Measurements from ENCODE around the gene NCOA5.

The NCOA5 gene

DNA sequence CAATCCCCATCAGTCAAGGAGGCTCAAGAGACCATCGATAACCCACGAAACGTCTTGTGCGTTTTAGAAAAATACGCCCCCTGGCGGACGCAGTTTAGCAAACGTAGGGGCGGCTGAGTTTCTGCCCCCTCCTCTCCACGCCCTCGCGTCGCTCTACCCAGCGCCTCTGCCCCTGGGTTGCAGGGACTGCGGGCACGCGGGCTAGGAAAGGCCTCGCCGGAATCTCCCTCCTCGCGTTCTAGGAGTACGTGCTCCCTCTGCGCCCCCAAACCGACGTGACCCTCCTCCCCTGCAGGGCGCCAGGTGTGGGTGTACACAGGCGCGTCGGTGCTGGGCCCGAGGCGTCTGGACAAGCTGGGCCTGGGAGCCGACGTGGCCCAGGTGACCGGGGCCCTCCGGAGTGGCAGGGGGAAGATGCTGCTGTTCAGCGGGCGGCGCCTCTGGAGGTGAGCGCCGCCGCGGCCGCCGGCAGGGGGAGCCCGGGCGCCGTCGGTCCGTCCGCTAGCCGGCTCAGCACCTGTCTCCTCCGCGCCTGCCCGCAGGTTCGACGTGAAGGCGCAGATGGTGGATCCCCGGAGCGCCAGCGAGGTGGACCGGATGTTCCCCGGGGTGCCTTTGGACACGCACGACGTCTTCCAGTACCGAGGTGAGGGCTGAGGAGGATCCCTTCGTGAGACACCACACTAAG is 75.8 kb downstream of the NCOA5 start:
- peak; percentile 22 for DNase-seq (ENCODE audit: low read depth)

DNA sequence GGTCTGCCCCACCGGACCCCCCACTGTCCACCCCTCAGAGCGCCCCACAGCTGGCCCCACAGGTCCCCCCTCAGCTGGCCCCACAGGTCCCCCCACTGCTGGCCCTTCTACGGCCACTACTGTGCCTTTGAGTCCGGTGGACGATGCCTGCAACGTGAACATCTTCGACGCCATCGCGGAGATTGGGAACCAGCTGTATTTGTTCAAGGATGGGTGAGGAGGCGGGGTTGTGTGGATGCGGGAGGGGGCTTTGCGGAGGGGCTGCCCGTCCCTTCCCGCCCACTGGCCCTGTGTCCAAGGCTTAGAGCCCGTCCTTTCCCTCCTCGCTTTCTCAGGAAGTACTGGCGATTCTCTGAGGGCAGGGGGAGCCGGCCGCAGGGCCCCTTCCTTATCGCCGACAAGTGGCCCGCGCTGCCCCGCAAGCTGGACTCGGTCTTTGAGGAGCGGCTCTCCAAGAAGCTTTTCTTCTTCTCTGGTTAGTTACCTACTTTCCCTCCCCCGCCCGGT is 76.4 kb downstream of the NCOA5 start:
- DNase-seq (ENCODE audit: low read depth) = no peak

DNA sequence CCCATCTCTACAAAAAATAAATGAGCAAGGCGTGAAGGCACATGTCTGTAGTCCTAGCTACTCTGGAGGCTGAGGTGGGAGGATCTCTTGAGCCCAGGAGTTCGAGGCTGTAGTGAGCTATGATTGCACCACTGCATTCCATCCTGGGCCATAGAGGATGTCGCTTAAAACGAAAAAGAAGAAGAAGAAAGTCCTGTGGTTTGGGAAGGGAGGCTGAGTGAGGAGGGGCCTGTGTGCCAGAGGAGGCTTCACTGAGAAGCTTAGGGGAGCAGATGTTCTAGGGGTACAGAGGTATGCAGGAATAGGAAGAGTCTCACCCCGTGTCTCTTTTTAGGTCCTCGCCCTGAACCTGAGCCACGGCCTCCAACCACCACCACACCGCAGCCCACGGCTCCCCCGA is 76.8 kb downstream of the NCOA5 start:
- DNase-seq (ENCODE audit: low read depth) = no peak

DNA sequence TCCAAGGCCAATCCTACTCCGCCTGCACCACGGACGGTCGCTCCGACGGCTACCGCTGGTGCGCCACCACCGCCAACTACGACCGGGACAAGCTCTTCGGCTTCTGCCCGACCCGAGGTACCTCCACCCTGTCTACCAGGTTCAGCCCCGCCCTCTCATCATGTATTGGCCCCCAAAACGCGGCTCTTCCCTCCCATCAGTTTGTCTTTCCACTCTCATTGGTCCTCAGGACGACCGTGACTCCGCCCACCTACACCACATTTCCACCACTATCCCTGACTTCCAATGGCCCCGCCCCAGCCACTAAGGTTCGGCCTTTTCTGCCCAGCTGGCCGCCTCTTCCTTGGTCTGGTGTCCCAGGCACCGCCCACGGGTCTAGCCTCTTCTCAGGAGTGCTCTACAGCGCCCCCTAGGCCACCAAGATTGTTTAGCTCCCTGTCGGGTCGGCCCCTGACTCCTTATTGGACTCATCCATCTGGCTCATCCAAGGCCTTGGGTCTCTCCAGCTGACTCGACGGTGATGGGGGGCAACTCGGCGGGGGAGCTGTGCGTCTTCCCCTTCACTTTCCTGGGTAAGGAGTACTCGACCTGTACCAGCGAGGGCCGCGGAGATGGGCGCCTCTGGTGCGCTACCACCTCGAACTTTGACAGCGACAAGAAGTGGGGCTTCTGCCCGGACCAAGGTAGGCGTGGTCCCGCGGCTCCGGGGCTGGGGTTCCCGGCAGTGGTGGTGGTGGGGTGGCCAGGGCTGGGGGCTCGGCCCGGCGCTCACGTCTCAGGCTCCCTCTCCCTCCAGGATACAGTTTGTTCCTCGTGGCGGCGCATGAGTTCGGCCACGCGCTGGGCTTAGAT is 77.9 kb downstream of the NCOA5 start:
- DNase-seq (ENCODE audit: low read depth) = peak; percentile 30
